Breast epithelium (tissue), 4 donors: ENCODE measurements around the gene AEBP1. TPM values are rescaled to one million over a fixed set of nuclear protein-coding genes. Genes with fewer than 3 reads are reported as not detected.

Source experiments
- DNase-seq, 2 donors: peaks; one replicate each; pipeline ENCODE4 v3.0.0-alpha.2; 2019; ENCODE audit warnings: low spot score in 2 of 2
- H3K27ac ChIP-seq, 2 donors: fragments of 200-600 bp; sonication (generic) in 1 of 2; one replicate each; pipeline ENCODE4 v1.5.1; 2016 to 2019; ENCODE audit warnings: mild to moderate bottlenecking in 1 of 2
- H3K27me3 ChIP-seq, 2 donors: fragments of 200-600 bp; sonication (generic) in 1 of 2; one replicate each; pipeline versions ENCODE4 v1.5.1 to v1.6.0; 2017 to 2019; ENCODE audit warnings: control low read depth in 1 of 2, mild to moderate bottlenecking in 1 of 2
- H3K36me3 ChIP-seq: fragments of 200-600 bp; one replicate; pipeline ENCODE4 v1.5.1; 2019
- H3K4me1 ChIP-seq, 2 donors: fragments of 200-600 bp; sonication (generic); one replicate each; pipeline ENCODE4 v1.5.1; 2016 to 2019; ENCODE audit warnings: control low read depth in 1 of 2
- H3K4me3 ChIP-seq, 3 donors: fragments of 200-600 bp; sonication (generic); 1 replicate in 2 of 3; 2 replicates in 1 of 3; pipeline ENCODE4 v1.5.1; 2016 to 2019; ENCODE audit warnings: mild to moderate bottlenecking in 3 of 3, moderate library complexity in 2 of 3
- H3K9me3 ChIP-seq, 2 donors: fragments of 200-600 bp; sonication (generic) in 1 of 2; one replicate each; pipeline ENCODE4 v1.5.1; 2016 to 2019; ENCODE audit warnings: control low read depth in 1 of 2
- POLR2A ChIP-seq: fragments of 450-650 bp; IDR thresholded peaks from one replicate; pipeline ENCODE4 v1.6.1; 2016; ENCODE audit warnings: antibody characterized with exemption, mild to moderate bottlenecking, moderate library complexity
- POLR2AphosphoS5 ChIP-seq, 3 donors: sonication (generic); formaldehyde crosslinking; IDR thresholded peaks; one replicate each; pipeline ENCODE4 v1.6.1; 2017; ENCODE audit warnings: antibody characterized with exemption in 3 of 3
- intact Hi-C: fragments of 100-400 bp; cut with DNase I; formaldehyde crosslinking; loops from one replicate; pipeline ENCODE4 v1.15.1; 2023; ENCODE audit warnings: low total_unique reads
- total RNA-seq, 3 donors: library from RNA; depleted of rRNA; stranded (reverse); fragments of >200 nt; gene quantifications; one replicate each; pipeline ENCODE4 v1.1.0, GENCODE V29; 2016
- TF ChIP-seq, protein P1 (sequence below), 3 donors: fragments of 450-650 bp; IDR thresholded peaks; one replicate each; pipeline ENCODE4 v1.5.1; 2016 to 2017; ENCODE audit warnings: antibody characterized with exemption in 3 of 3, mild to moderate bottlenecking in 3 of 3, moderate library complexity in 3 of 3

AEBP1 gene
- total RNA-seq, 3 donors from 2014 or later: 85.6 to 300 (median 145) TPM

DNA sequence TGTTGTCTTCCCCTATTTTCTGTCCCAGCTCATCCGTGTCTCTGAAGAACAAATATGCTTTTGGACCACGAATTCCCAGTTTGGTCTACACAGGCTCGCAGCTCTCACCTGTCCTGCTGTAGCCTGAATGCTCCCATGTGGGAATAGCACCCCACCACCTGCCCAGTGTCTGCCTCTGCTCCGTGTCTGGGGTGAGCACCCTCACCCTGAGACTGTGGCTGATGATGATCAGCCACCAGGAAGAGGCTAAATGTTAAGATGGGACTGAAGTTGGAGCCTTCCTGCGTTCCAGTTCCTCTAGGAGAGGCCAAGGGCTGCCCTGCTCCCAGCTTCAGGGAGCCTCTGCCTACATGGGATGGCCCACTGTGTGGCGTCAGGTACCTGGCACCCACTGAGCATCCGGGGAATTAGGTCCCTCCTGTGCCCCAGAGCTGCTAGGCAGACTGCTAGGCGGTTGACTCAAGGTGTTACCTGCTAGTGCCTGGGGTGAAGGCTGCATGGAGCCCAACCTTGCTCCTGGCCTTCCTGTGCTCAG, 42.4 kb upstream of the AEBP1 start:
- Histone ChIP-seq H3K4me1 (peaks cover 0 to 12% of the 10 kb centered on the region in 2 donors), H3K27ac (no peak overlapping the region), H3K36me3 (peaks cover 7% of the 10 kb centered on the region), H3K4me3 (no peak overlapping the region), H3K27me3 (no peaks in the 10 kb centered on the region), H3K9me3 (no peaks in the 10 kb centered on the region)
- intact Hi-C loops: no loop called here
- TF ChIP-seq, protein P1, sequence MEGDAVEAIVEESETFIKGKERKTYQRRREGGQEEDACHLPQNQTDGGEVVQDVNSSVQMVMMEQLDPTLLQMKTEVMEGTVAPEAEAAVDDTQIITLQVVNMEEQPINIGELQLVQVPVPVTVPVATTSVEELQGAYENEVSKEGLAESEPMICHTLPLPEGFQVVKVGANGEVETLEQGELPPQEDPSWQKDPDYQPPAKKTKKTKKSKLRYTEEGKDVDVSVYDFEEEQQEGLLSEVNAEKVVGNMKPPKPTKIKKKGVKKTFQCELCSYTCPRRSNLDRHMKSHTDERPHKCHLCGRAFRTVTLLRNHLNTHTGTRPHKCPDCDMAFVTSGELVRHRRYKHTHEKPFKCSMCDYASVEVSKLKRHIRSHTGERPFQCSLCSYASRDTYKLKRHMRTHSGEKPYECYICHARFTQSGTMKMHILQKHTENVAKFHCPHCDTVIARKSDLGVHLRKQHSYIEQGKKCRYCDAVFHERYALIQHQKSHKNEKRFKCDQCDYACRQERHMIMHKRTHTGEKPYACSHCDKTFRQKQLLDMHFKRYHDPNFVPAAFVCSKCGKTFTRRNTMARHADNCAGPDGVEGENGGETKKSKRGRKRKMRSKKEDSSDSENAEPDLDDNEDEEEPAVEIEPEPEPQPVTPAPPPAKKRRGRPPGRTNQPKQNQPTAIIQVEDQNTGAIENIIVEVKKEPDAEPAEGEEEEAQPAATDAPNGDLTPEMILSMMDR (IDR thresholded peaks at IDR 0.05): no peak
- no peak for TF ChIP-seq POLR2AphosphoS5 (IDR thresholded peaks at IDR 0.05)
- no peak for TF ChIP-seq POLR2A
- peak in 1 of 2 donors; percentile 48 for DNase-seq

DNA sequence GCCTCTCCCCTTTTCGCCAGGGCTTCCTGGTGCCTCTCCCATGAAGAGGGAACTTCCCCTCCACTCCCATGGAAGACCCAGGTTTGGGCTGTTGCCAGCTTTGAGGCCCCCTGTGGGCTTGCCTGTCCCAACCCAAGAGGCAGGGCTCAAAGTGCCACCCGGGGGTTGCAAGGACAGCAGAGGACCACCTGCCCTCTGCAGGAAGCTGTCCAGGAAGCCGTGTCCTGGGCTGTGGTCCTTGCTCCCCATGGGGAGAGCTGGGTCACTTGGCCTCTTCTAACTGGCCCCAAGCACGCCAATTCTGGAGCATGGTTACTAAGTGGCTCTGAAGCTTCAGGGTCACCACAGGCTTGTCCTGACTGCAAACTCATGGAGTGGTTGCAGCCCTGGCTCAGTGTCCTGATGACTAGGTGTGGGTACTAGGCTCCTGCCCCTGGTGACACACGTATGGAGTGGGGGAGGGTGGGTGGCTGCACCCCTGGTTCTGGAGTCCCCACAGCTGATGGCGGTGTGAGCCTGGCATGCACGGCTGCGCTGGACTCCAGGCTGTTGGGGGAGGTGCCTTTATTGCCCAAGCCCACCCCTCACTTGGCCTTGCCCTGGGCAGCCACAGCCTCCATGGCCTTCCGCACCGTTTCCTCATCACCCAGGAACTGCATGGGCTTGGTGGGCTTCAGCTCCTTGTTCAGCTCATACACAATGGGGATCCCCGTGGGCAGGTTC, 41.8 kb upstream of the AEBP1 start:
- peak in 1 of 2 donors; percentile 43 for DNase-seq
- Histone ChIP-seq H3K36me3 (peaks cover under 1% of the 10 kb centered on the region), H3K9me3 (no peaks in the 10 kb centered on the region), H3K27me3 (no peaks in the 10 kb centered on the region), H3K4me3 (no peak overlapping the region), H3K27ac (no peak overlapping the region), H3K4me1 (peaks cover 0 to 12% of the 10 kb centered on the region in 2 donors)
- intact Hi-C loops: no loop called here
- TF ChIP-seq POLR2AphosphoS5 (IDR thresholded peaks at IDR 0.05): no peak
- TF ChIP-seq, protein P1 (IDR thresholded peaks at IDR 0.05): no peak
- TF ChIP-seq POLR2A: no peak

DNA sequence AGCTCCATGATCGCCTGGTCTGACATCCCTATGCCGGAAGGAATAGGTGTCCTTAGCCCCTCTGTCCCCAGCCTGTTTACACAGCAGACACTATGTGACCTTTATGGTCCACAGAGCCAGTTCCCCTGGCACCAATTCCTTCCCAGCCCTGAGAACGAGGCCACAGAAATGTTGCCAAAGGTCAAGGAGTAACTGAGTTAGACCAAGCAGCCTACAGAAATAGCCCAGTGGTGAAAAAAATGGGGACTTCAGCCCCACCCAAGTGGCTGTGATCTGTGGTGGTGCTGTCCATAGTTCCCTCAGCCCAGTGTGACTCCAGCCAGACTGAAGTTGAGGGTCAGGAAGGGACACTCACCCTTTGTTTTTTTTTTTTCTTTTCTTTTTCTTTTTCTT, 41.2 kb upstream of the AEBP1 start:
- intact Hi-C loops: no loop called here
- H3K27me3 ChIP-seq: no peaks in the 10 kb centered on the region
- TF ChIP-seq POLR2AphosphoS5 (IDR thresholded peaks at IDR 0.05): no peak
- TF ChIP-seq, protein P1 (IDR thresholded peaks at IDR 0.05): no peak
- no peak for TF ChIP-seq POLR2A
- H3K9me3 ChIP-seq: no peaks in the 10 kb centered on the region
- H3K4me1 ChIP-seq: peaks cover 0 to 12% of the 10 kb centered on the region in 2 donors
- DNase-seq: no peak
- H3K4me3 ChIP-seq: no peak overlapping the region
- H3K27ac ChIP-seq: no peak overlapping the region
- H3K36me3 ChIP-seq: no peaks in the 10 kb centered on the region

- Histone ChIP-seq H3K27ac (peak overlapping the region in 1 of 2 donors; percentile 7), H3K36me3 (no peaks in the 10 kb centered on the region), H3K4me1 (peaks cover 0 to 12% of the 10 kb centered on the region in 2 donors), H3K9me3 (no peaks in the 10 kb centered on the region), H3K4me3 (no peak overlapping the region), H3K27me3 (no peaks in the 10 kb centered on the region)
- intact Hi-C loops: no loop called here
- peak in 1 of 2 donors; percentile 30 for DNase-seq
- TF ChIP-seq POLR2A: no peak
- no peak for TF ChIP-seq POLR2AphosphoS5 (IDR thresholded peaks at IDR 0.05)
- TF ChIP-seq, protein P1 (IDR thresholded peaks at IDR 0.05): no peak
Measured at GRCh38 chr7:44063547-44063893, 40.6 kb upstream of the AEBP1 start.

- no peaks in the 10 kb centered on the region for H3K9me3 ChIP-seq
Measured at GRCh38 chr7:44063894-44064651, 40.1 kb upstream of the AEBP1 start.

More at GRCh38 chr7:44063894-44064651, 40.1 kb upstream of the AEBP1 start:
- Histone ChIP-seq H3K27ac (peak overlapping the region in 1 of 2 donors; percentile 7), H3K4me1 (peaks cover 0 to 12% of the 10 kb centered on the region in 2 donors), H3K4me3 (no peak overlapping the region), H3K36me3 (no peaks in the 10 kb centered on the region), H3K27me3 (no peaks in the 10 kb centered on the region)
- DNase-seq: peak in 1 of 2 donors; percentile 31
- intact Hi-C loops: no loop called here
- TF ChIP-seq POLR2AphosphoS5 (IDR thresholded peaks at IDR 0.05) (no peak), POLR2A (no peak)
- TF ChIP-seq, protein P1 (IDR thresholded peaks at IDR 0.05): no peak
